Measurements from ENCODE around the gene CYTH3. TPM values are rescaled to one million over a fixed set of nuclear protein-coding genes. Genes with fewer than 3 reads are reported as not detected.

CYTH3 gene
- total RNA-seq, 2 donors from 2014 or later, result 83.8 to 89.4 TPM

DNA sequence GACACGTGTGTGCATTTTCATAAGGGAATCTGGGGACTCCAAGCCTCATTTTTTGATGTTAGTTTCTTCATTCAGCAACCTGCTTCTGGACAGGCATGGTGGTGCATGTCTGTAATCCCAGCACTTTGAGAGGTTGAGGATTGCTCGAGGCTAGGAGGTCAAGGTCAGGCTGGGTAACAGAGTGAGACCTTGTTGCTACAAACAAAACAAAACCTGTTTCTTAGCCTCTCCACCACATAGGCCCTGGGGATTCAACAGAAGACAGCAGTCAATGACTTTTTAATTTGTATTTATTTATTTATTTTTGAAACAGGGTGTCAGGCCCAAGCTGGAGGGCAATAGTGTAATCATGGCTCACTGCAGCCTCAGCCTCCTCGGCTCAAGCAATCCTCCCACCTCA is 6.9 kb upstream of the CYTH3 start:
- Histone ChIP-seq H3K36me3 (no peaks in the 10 kb centered on the region), H3K4me1 (ENCODE audit: control insufficient read depth in 1 of 2, low read depth in 2 of 2) (peaks cover 0 to 11% of the 10 kb centered on the region in 2 donors), H3K27me3 (replicated peaks; ENCODE audit: insufficient read depth) (no peaks in the 10 kb centered on the region), H3K4me3 (no peak overlapping the region), H3K9me3 (no peaks in the 10 kb centered on the region), H3K27ac (no peak overlapping the region)
- TF ChIP-seq, protein P1, sequence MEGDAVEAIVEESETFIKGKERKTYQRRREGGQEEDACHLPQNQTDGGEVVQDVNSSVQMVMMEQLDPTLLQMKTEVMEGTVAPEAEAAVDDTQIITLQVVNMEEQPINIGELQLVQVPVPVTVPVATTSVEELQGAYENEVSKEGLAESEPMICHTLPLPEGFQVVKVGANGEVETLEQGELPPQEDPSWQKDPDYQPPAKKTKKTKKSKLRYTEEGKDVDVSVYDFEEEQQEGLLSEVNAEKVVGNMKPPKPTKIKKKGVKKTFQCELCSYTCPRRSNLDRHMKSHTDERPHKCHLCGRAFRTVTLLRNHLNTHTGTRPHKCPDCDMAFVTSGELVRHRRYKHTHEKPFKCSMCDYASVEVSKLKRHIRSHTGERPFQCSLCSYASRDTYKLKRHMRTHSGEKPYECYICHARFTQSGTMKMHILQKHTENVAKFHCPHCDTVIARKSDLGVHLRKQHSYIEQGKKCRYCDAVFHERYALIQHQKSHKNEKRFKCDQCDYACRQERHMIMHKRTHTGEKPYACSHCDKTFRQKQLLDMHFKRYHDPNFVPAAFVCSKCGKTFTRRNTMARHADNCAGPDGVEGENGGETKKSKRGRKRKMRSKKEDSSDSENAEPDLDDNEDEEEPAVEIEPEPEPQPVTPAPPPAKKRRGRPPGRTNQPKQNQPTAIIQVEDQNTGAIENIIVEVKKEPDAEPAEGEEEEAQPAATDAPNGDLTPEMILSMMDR (IDR thresholded peaks at IDR 0.05), result no peak
- DNase-seq (ENCODE audit: low spot score), result no peak
- ATAC-seq (ENCODE audit: insufficient number of reproducible peaks, low FRiP score, low read depth), result no peak

DNA sequence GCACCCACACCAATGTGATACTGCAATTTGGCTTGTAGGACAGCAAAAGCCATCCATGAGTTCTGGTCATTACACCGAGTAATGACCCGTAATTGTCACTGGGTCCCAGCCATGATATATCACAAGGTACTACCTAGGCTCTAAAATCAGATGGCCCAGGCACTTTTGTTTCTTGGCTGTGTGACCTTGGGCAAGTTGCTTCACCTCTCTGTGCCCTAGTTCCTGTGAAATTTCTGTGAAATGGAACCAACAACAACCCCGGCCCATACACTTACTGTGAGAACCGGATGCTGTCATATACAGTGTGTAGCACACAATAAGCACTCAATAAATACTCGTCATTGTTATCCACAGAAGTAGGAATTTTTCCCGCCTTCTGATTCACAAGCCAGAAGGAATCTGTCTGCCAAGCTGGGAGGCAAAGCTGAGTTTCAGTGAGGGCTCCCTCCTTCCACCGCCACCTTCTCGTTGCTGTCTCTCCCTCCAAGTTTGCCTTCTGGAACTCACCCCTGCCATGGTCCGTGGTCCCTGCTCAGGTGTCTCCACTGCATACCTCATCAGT is 6.4 kb upstream of the CYTH3 start:
- no peak overlapping the region for H3K4me3 ChIP-seq
- TF ChIP-seq, protein P1 (IDR thresholded peaks at IDR 0.05), result no peak
- peaks cover 0 to 11% of the 10 kb centered on the region in 2 donors for H3K4me1 ChIP-seq (ENCODE audit: control insufficient read depth in 1 of 2, low read depth in 2 of 2)
- no peak for DNase-seq (ENCODE audit: low spot score)
- no peaks in the 10 kb centered on the region for H3K36me3 ChIP-seq
- ATAC-seq (ENCODE audit: insufficient number of reproducible peaks, low FRiP score, low read depth), result no peak
- H3K27ac ChIP-seq, result no peak overlapping the region
- H3K27me3 ChIP-seq (replicated peaks; ENCODE audit: insufficient read depth), result no peaks in the 10 kb centered on the region
- H3K9me3 ChIP-seq, result no peaks in the 10 kb centered on the region

DNA sequence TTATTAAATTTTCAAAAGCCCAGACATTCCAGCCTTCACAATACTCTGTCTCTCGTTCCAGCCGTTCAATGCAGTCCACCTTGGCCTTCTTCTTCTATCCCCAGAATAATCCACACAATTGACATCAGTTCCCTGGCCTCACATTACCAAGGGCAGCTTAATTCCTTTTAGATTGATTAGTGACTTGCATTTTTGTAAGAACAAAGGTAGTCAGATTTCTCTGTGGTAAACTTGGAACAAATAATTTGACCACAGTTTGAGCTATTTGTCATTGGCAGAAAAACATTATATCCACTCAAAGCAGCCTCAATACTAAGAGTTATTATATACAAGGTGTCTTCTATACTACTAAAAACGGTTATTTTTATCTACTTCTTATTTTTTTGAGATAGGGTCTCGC is 5.1 kb upstream of the CYTH3 start:
- ATAC-seq (ENCODE audit: insufficient number of reproducible peaks, low FRiP score, low read depth), result no peak
- H3K4me3 ChIP-seq, result no peak overlapping the region
- DNase-seq (ENCODE audit: low spot score), result no peak
- no peaks in the 10 kb centered on the region for H3K4me1 ChIP-seq (ENCODE audit: control insufficient read depth in 1 of 2, low read depth in 2 of 2)
- H3K27ac ChIP-seq, result no peak overlapping the region
- H3K9me3 ChIP-seq, result no peaks in the 10 kb centered on the region
- no peaks in the 10 kb centered on the region for H3K27me3 ChIP-seq (replicated peaks; ENCODE audit: insufficient read depth)
- no peaks in the 10 kb centered on the region for H3K36me3 ChIP-seq
- TF ChIP-seq, protein P1 (IDR thresholded peaks at IDR 0.05), result no peak

DNA sequence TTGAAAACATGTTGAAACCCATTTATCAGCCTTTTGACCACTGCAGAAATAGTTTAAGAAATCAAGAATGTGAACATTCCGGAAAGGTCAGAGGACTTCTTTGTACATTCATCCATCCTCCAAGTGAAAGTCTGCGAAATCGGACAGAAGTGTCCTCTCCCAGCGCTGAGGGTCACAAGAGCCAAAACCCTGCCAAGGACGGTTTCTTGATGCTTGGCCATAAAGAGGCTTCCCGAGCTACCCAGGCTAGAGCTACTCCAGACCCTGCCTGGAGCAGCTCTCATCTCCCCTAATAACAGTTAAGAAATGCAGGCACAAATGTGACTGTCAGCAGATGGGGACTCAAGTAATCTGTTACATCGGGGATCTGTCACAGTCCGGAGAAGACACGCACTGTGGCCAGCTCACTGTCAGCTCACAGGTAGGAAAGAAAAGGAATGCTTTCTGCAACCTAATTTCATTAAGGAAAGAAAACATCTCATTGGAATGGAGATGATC is 4.5 kb upstream of the CYTH3 start:
- ATAC-seq (ENCODE audit: insufficient number of reproducible peaks, low FRiP score, low read depth) (no peak), DNase-seq (ENCODE audit: low spot score) (no peak)
- Histone ChIP-seq H3K27me3 (replicated peaks; ENCODE audit: insufficient read depth) (no peaks in the 10 kb centered on the region), H3K4me3 (no peak overlapping the region), H3K9me3 (no peaks in the 10 kb centered on the region), H3K36me3 (no peaks in the 10 kb centered on the region), H3K27ac (no peak overlapping the region), H3K4me1 (ENCODE audit: control insufficient read depth in 1 of 2, low read depth in 2 of 2) (no peaks in the 10 kb centered on the region)
- TF ChIP-seq, protein P1 (IDR thresholded peaks at IDR 0.05), result no peak

DNA sequence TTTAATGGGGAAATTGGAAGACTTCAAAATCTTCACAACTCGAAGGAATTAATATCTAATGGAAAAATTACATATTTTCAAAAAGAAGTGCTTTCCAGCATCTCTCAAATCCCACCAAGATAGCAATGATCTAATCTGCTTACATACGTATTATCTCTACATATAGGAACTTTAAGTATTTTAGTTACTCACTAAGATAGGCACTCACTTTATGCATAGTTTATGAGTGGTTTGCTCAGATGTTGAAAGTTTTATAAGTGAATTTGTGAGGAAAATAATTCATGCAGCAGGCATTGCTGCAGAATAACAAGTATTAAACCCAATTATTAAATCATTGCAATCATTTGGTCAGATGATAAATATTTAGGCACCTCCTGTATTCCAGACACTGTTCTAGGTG is 2.3 kb upstream of the CYTH3 start:
- no peaks in the 10 kb centered on the region for H3K9me3 ChIP-seq
- no peaks in the 10 kb centered on the region for H3K36me3 ChIP-seq
- ATAC-seq (ENCODE audit: insufficient number of reproducible peaks, low FRiP score, low read depth) (no peak), DNase-seq (ENCODE audit: low spot score) (no peak)
- H3K27ac ChIP-seq, result no peak overlapping the region
- TF ChIP-seq, protein P1 (IDR thresholded peaks at IDR 0.05), result no peak
- H3K27me3 ChIP-seq (replicated peaks; ENCODE audit: insufficient read depth), result no peaks in the 10 kb centered on the region
- H3K4me1 ChIP-seq (ENCODE audit: control insufficient read depth in 1 of 2, low read depth in 2 of 2), result peaks cover 9 to 12% of the 10 kb centered on the region in 2 donors
- H3K4me3 ChIP-seq, result no peak overlapping the region

Data from thoracic aorta (tissue), 2 donors.